ENCODE measurements around the gene KIAA1671. TPM values are rescaled to one million over a fixed set of nuclear protein-coding genes. Genes with fewer than 3 reads are reported as not detected.

KIAA1671 gene
- total and polyA plus RNA-seq, 2 of the 4 experiments (the other 2 are of a cell fraction): 0.02 TPM; not detected in 1

DNA sequence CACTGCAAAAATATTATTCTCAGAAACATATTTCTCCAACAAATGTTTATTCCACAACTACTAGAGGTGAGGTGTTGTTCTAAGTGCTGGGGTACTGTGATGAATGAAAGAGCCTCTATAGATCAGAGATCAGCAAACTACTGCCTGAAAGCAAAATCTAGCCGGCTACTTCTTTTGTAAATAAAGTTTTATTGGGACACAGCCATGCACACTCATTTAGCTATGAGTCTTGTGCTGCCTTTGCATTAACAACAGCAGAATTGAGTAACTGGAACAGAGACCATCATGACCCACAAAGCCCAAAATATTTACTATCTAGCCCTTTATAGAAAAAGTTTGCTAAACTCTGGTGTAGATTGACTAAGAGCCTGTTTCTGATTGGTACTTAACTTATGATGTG is 210.0 kb downstream of the KIAA1671 start:
- H4K91ac ChIP-seq (ENCODE audit: insufficient read depth, low read depth, low read length): no peak overlapping the region
- H3K56ac ChIP-seq (ENCODE audit: extremely low read depth, insufficient read depth, low read length): no peak overlapping the region
- ATAC-seq (ENCODE audit: low read depth) (no peak), DNase-seq (no peak)
- intact Hi-C loops (cut with micrococcal nuclease): no loop called here
- H3K9me3 ChIP-seq (ENCODE audit: control insufficient read depth, insufficient read depth, low read length): no peaks in the 10 kb centered on the region
- no peaks in the 10 kb centered on the region for H3K79me1 ChIP-seq (ENCODE audit: low read depth in 1 of 2, low read length in 2 of 2)
- H2AK5ac ChIP-seq (ENCODE audit: low read depth, low read length): no peak overlapping the region
- no TSS peak for BruUV-seq (replicated peaks)
- no peaks in the 10 kb centered on the region for H3K4me1 ChIP-seq (ENCODE audit: control insufficient read depth, insufficient read depth, low read length)
- H3K18ac ChIP-seq (ENCODE audit: low read depth, low read length): no peak overlapping the region
- in situ Hi-C loops (cut with MboI; ENCODE audit: low sequenced_read_pairs): no loop called here
- H3K14ac ChIP-seq (replicated peaks; ENCODE audit: low read depth, low read length): no peak overlapping the region
- no peak overlapping the region for H4K8ac ChIP-seq (ENCODE audit: low read depth in 2 of 2, low read length in 2 of 2)
- H3K9me1 ChIP-seq (ENCODE audit: insufficient read depth, low read length): no peaks in the 10 kb centered on the region
- no peak overlapping the region for H3K4me3 ChIP-seq (ENCODE audit: insufficient read depth, low read depth, low read length)
- no peak overlapping the region for H3K4me2 ChIP-seq (ENCODE audit: low read depth, low read length)
- H4K20me1 ChIP-seq (ENCODE audit: insufficient read depth, low read length): no peaks in the 10 kb centered on the region
- H3K4ac ChIP-seq (ENCODE audit: low read depth, low read length): no peak overlapping the region
- no peak overlapping the region for H3K27ac ChIP-seq (ENCODE audit: insufficient read depth, low read length)
- no peak overlapping the region for H2AFZ ChIP-seq (replicated peaks; ENCODE audit: low read length, poor library complexity)
- WGBS, 2 experiments (ENCODE audit: extremely low coverage in 2 of 2, insufficient read length in 1 of 2): no CpG with 5 or more reads among the region's 1 CpG
- no peaks in the 10 kb centered on the region for H3K36me3 ChIP-seq (ENCODE audit: control insufficient read depth, insufficient read depth, low read length)
- no peaks in the 10 kb centered on the region for H3K27me3 ChIP-seq (ENCODE audit: control insufficient read depth, insufficient read depth, low read length)
- H2BK15ac ChIP-seq (ENCODE audit: low read depth, low read length): no peak overlapping the region
- H2BK5ac ChIP-seq (ENCODE audit: low read depth, low read length, poor library complexity, severe bottlenecking): no peak overlapping the region
- no peak overlapping the region for H3K23ac ChIP-seq (ENCODE audit: low read depth, low read length)
- ChIA-PET POLR2A (ENCODE audit: unreplicated experiment) (no interaction called here), CTCF (no interaction called here)
- TF ChIP-seq, protein P1, sequence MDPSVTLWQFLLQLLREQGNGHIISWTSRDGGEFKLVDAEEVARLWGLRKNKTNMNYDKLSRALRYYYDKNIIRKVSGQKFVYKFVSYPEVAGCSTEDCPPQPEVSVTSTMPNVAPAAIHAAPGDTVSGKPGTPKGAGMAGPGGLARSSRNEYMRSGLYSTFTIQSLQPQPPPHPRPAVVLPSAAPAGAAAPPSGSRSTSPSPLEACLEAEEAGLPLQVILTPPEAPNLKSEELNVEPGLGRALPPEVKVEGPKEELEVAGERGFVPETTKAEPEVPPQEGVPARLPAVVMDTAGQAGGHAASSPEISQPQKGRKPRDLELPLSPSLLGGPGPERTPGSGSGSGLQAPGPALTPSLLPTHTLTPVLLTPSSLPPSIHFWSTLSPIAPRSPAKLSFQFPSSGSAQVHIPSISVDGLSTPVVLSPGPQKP (IDR thresholded peaks at IDR 0.05; ENCODE audit: borderline replicate concordance, low read depth, low read length): no peak
- TF ChIP-seq FOS (IDR thresholded peaks at IDR 0.05; ENCODE audit: low read depth, low read length): no peak
- TF ChIP-seq MAZ (IDR thresholded peaks at IDR 0.05; ENCODE audit: borderline replicate concordance, low read depth, low read length): no peak
- TF ChIP-seq BHLHE40 (IDR thresholded peaks at IDR 0.05; ENCODE audit: low read depth, low read length): no peak
- TF ChIP-seq RFX5 (IDR thresholded peaks at IDR 0.05; ENCODE audit: low read depth, low read length): no peak
- TF ChIP-seq POLR2A (IDR thresholded peaks at IDR 0.05; ENCODE audit: low read depth, low read length): no peak
- no peak for TF ChIP-seq CHD1 (IDR thresholded peaks at IDR 0.05; ENCODE audit: low read depth, low read length)
- TF ChIP-seq SMC3 (IDR thresholded peaks at IDR 0.05; ENCODE audit: low read depth, low read length): no peak
- TF ChIP-seq, protein P2, sequence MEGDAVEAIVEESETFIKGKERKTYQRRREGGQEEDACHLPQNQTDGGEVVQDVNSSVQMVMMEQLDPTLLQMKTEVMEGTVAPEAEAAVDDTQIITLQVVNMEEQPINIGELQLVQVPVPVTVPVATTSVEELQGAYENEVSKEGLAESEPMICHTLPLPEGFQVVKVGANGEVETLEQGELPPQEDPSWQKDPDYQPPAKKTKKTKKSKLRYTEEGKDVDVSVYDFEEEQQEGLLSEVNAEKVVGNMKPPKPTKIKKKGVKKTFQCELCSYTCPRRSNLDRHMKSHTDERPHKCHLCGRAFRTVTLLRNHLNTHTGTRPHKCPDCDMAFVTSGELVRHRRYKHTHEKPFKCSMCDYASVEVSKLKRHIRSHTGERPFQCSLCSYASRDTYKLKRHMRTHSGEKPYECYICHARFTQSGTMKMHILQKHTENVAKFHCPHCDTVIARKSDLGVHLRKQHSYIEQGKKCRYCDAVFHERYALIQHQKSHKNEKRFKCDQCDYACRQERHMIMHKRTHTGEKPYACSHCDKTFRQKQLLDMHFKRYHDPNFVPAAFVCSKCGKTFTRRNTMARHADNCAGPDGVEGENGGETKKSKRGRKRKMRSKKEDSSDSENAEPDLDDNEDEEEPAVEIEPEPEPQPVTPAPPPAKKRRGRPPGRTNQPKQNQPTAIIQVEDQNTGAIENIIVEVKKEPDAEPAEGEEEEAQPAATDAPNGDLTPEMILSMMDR (conservative IDR thresholded peaks at IDR 0.05; ENCODE audit: low read depth, low read length): no peak
- no peak for TF ChIP-seq CEBPB (IDR thresholded peaks at IDR 0.05; ENCODE audit: low read depth, low read length)
- no peak for TF ChIP-seq MAFK (IDR thresholded peaks at IDR 0.05; ENCODE audit: low read depth, low read length)
- no peak for TF ChIP-seq NFE2L2 (IDR thresholded peaks at IDR 0.05; ENCODE audit: low read depth, low read length)
- H2AK9ac ChIP-seq (replicated peaks; ENCODE audit: low read depth, low read length, poor library complexity): no peak overlapping the region
- H2BK120ac ChIP-seq (ENCODE audit: low read depth, low read length): no peak overlapping the region
- dilution Hi-C loops (cut with HindIII; ENCODE audit: low sequenced_read_pairs, unreplicated experiment): no loop called here
- H3K9ac ChIP-seq (ENCODE audit: low read depth, low read length): no peak overlapping the region
- H4K5ac ChIP-seq (ENCODE audit: low read depth, low read length): no peak overlapping the region
- H2BK20ac ChIP-seq (ENCODE audit: low read depth, low read length): no peak overlapping the region
